ENCODE results near the gene MSTN.
"Not testable (repeated sequence)": the region's sequence is repeated elsewhere in the genome, so short reads cannot be mapped to it uniquely, and the experiment has no call there.

MSTN gene

GRCh38 chr2:190053426-190053825, 9.1 kb downstream of the MSTN start:
- DNase-seq (ENCODE audit: extremely low read depth, low read depth), result no peak
- H3K4me3 ChIP-seq (replicated peaks; ENCODE audit: low read depth, low read length), result no peak overlapping the region
- no peak for TF ChIP-seq CTCF (IDR thresholded peaks at IDR 0.05; ENCODE audit: low read depth, low read length, missing control alignments)

- no peak for DNase-seq (ENCODE audit: extremely low read depth, low read depth)
- H3K4me3 ChIP-seq (replicated peaks; ENCODE audit: low read depth, low read length), result no peak overlapping the region
- no peak for TF ChIP-seq CTCF (IDR thresholded peaks at IDR 0.05; ENCODE audit: low read depth, low read length, missing control alignments)
These were observed 10.2 kb downstream of the MSTN start for GRCh38 chr2:190052307-190052706.

- DNase-seq (ENCODE audit: extremely low read depth, low read depth), result no peak
- no peak overlapping the region for H3K4me3 ChIP-seq (replicated peaks; ENCODE audit: low read depth, low read length)
- TF ChIP-seq CTCF (IDR thresholded peaks at IDR 0.05; ENCODE audit: low read depth, low read length, missing control alignments), result no peak
These were observed 11.3 kb downstream of the MSTN start for GRCh38 chr2:190051223-190051622.

GRCh38 chr2:190050001-190050400, 12.5 kb downstream of the MSTN start:
- TF ChIP-seq CTCF (IDR thresholded peaks at IDR 0.05; ENCODE audit: low read depth, low read length, missing control alignments), result no peak
- no peak overlapping the region for H3K4me3 ChIP-seq (replicated peaks; ENCODE audit: low read depth, low read length)
- no peak for DNase-seq (ENCODE audit: extremely low read depth, low read depth)

GRCh38 chr2:190044866-190045265, 17.7 kb downstream of the MSTN start:
- no peak for TF ChIP-seq CTCF (IDR thresholded peaks at IDR 0.05; ENCODE audit: low read depth, low read length, missing control alignments)
- no peak for DNase-seq (ENCODE audit: extremely low read depth, low read depth)
- H3K4me3 ChIP-seq (replicated peaks; ENCODE audit: low read depth, low read length), result no peak overlapping the region

- H3K4me3 ChIP-seq (replicated peaks; ENCODE audit: low read depth, low read length), result no peak overlapping the region
- no peak for TF ChIP-seq CTCF (IDR thresholded peaks at IDR 0.05; ENCODE audit: low read depth, low read length, missing control alignments)
- DNase-seq (ENCODE audit: extremely low read depth, low read depth), result no peak
These were observed 19.1 kb downstream of the MSTN start for GRCh38 chr2:190043441-190043840.

GRCh38 chr2:190036071-190036470, 26.5 kb downstream of the MSTN start:
- TF ChIP-seq CTCF (IDR thresholded peaks at IDR 0.05; ENCODE audit: low read depth, low read length, missing control alignments), result no peak

GRCh38 chr2:190034417-190034816, 28.1 kb downstream of the MSTN start:
- not testable (repeated sequence) for DNase-seq (ENCODE audit: extremely low read depth, low read depth); H3K4me3 ChIP-seq (replicated peaks; ENCODE audit: low read depth, low read length)

More at GRCh38 chr2:190036071-190036470, 26.5 kb downstream of the MSTN start:
- H3K4me3 ChIP-seq (replicated peaks; ENCODE audit: low read depth, low read length), result no peak overlapping the region
- DNase-seq (ENCODE audit: extremely low read depth, low read depth), result no peak

Measured in HFF-Myc (cell line).